SK-N-SH (cell line): Measurements from ENCODE around the gene C1QBP. TPM values are rescaled to one million over a fixed set of nuclear protein-coding genes. Genes with fewer than 3 reads are reported as not detected.

Source experiments
- CTCF ChIA-PET: fragments of 300-600, 350-600 bp; formaldehyde crosslinking; extraction: SDS; loops from one replicate; lab custom pipeline; 2021; lab: Yijun Ruan, JAX
- POLR2A ChIA-PET: fragments of 350-600 bp; sonication (Branson Sonifier 250); formaldehyde crosslinking; extraction: SDS; loops from one replicate; lab custom pipeline; 2020; ENCODE audit warnings: antibody characterized with exemption, inconsistent platforms; lab: Yijun Ruan, JAX
- DNase-seq: peaks from one replicate; pipeline ENCODE4 v3.0.0; 2012
- H2AFZ ChIP-seq: fragments of 200-600 bp; sonication (generic); 2 replicates; pipeline ENCODE4 v1.8.1; 2016; ENCODE audit warnings: antibody characterized with exemption, mild to moderate bottlenecking, low read depth
- H3F3A ChIP-seq: fragments of 200-600 bp; sonication (generic); replicated peaks from 2 replicates; pipeline ENCODE3; 2016; ENCODE audit warnings: antibody characterized with exemption, mild to moderate bottlenecking; ENCODE audit not compliant: insufficient read depth
- H3K27ac ChIP-seq, 2 experiments: fragments of 200-500 bp in 1 of 2; fragments of 200-600 bp in 1 of 2; sonication (Bioruptor generic) in 1 of 2; sonication (generic), shearing (Covaris generic) in 1 of 2; 2 replicates each; pipeline versions ENCODE4 v1.5.1 to v1.6.1; 2014 to 2016; ENCODE audit warnings: low read depth in 2 of 2, inconsistent platforms in 1 of 2, low read length in 1 of 2, mild to moderate bottlenecking in 1 of 2, mixed read lengths in 1 of 2
- H3K27me3 ChIP-seq: fragments of 200-600 bp; sonication (generic), shearing (Covaris generic); 2 replicates; pipeline ENCODE4 v1.6.1; 2016; ENCODE audit warnings: mixed run types; ENCODE audit not compliant: insufficient read depth
- H3K36me3 ChIP-seq, 2 experiments: fragments of 200-500 bp in 1 of 2; fragments of 200-600 bp in 1 of 2; sonication (Bioruptor generic) in 1 of 2; sonication (generic) in 1 of 2; replicated peaks in 1 of 2; 2 replicates each; pipeline versions ENCODE3 to v1.5.1; 2014 to 2016; ENCODE audit warnings: low read length in 1 of 2, mild to moderate bottlenecking in 1 of 2; ENCODE audit not compliant: insufficient read depth in 2 of 2, control insufficient read depth in 1 of 2
- H3K4me1 ChIP-seq, 2 experiments: fragments of 200-500 bp in 1 of 2; fragments of 200-600 bp in 1 of 2; sonication (Bioruptor generic) in 1 of 2; sonication (generic), shearing (Covaris generic) in 1 of 2; 2 replicates each; pipeline versions ENCODE4 v1.5.1 to v1.6.1; 2014 to 2016; ENCODE audit warnings: low read depth in 1 of 2, low read length in 1 of 2, mixed run types in 1 of 2; ENCODE audit not compliant: insufficient read depth in 2 of 2, control insufficient read depth in 1 of 2
- H3K4me2 ChIP-seq: fragments of 200-600 bp; sonication (generic), shearing (Covaris generic); 2 replicates; pipeline ENCODE4 v1.6.1; 2017; ENCODE audit warnings: mixed run types
- H3K4me3 ChIP-seq, 2 experiments: fragments of 200-500 bp in 1 of 2; fragments of 200-600 bp in 1 of 2; sonication (Bioruptor generic) in 1 of 2; sonication (generic), shearing (Covaris generic) in 1 of 2; 2 replicates each; pipeline versions ENCODE4 v1.5.1 to v1.8.1; 2014 to 2016; ENCODE audit warnings: low read depth in 2 of 2, inconsistent platforms in 1 of 2, low read length in 1 of 2, mild to moderate bottlenecking in 1 of 2, mixed read lengths in 1 of 2, moderate library complexity in 1 of 2
- H3K79me2 ChIP-seq: fragments of 200-600 bp; sonication (generic); 2 replicates; pipeline ENCODE4 v1.8.1; 2017; ENCODE audit warnings: mild to moderate bottlenecking; ENCODE audit not compliant: insufficient read depth
- H3K9ac ChIP-seq: fragments of 200-600 bp; sonication (generic); 2 replicates; pipeline ENCODE4 v1.6.1; 2017; ENCODE audit warnings: mixed run types
- H3K9me2 ChIP-seq: fragments of 200-600 bp; sonication (generic); 2 replicates; pipeline ENCODE4 v1.6.1; 2017; ENCODE audit warnings: mixed run types
- H3K9me3 ChIP-seq: fragments of 200-600 bp; sonication (generic); 2 replicates; pipeline ENCODE4 v1.6.1; 2017; ENCODE audit warnings: mixed run types, mild to moderate bottlenecking, moderate library complexity
- H4K20me1 ChIP-seq: fragments of 200-600 bp; sonication (generic); 2 replicates; pipeline ENCODE4 v1.6.1; 2017; ENCODE audit warnings: mild to moderate bottlenecking, mixed run types; ENCODE audit not compliant: insufficient read depth
- CHD2 ChIP-seq: fragments of 150-350 bp; IDR thresholded peaks from 2 replicates; pipeline ENCODE4 v1.6.1; 2018; ENCODE audit warnings: low read length; ENCODE audit not compliant: partially characterized antibody
- ELF1 ChIP-seq: IDR thresholded peaks from 2 replicates; pipeline ENCODE4 v1.4.0; 2012
- FOSL2 ChIP-seq: IDR thresholded peaks from 2 replicates; pipeline ENCODE4 v1.4.0; 2012; ENCODE audit warnings: low read depth, mild to moderate bottlenecking, moderate library complexity, borderline replicate concordance
- FOXJ3 ChIP-seq: sonication (generic); formaldehyde crosslinking; IDR thresholded peaks from 2 replicates; pipeline ENCODE4 v1.5.1; 2020; ENCODE audit warnings: mild to moderate bottlenecking, missing genetic modification reagents
- FOXM1 ChIP-seq: IDR thresholded peaks from 2 replicates; pipeline ENCODE4 v1.4.0; 2012; ENCODE audit warnings: low read depth, mild to moderate bottlenecking
- GABPA ChIP-seq: IDR thresholded peaks from 2 replicates; pipeline ENCODE4 v1.4.0; 2012; ENCODE audit warnings: low read depth, mild to moderate bottlenecking
- JUND ChIP-seq: IDR thresholded peaks from 2 replicates; pipeline ENCODE4 v1.4.0; 2012
- MXI1 ChIP-seq: IDR thresholded peaks from 2 replicates; pipeline ENCODE4 v1.6.1; 2012; ENCODE audit warnings: mild to moderate bottlenecking, low read depth, low read length, improper control_type of control experiment
- NFIC ChIP-seq: IDR thresholded peaks from 2 replicates; pipeline ENCODE4 v1.4.0; 2012; ENCODE audit warnings: borderline replicate concordance
- POLR2AphosphoS5 ChIP-seq: IDR thresholded peaks from 2 replicates; pipeline ENCODE4 v1.6.1; 2012; ENCODE audit warnings: low read depth, low read length
- RFX5 ChIP-seq: IDR thresholded peaks from 2 replicates; pipeline ENCODE4 v1.6.1; 2012; ENCODE audit warnings: mild to moderate bottlenecking, improper control_type of control experiment, low read length
- SMC3 ChIP-seq: IDR thresholded peaks from 2 replicates; pipeline ENCODE4 v1.6.1; 2012; ENCODE audit warnings: low read depth, low read length, improper control_type of control experiment
- TCF12 ChIP-seq: IDR thresholded peaks from 2 replicates; pipeline ENCODE4 v1.4.0; 2012
- WGBS: methylation state at CpG from one replicate; pipeline ENCODE4 v1.1.6; 2017; ENCODE audit warnings: low lambda C conversion rate; 5-methylcytosine and 5-hydroxymethylcytosine counted together
- polyA plus RNA-seq, 3 experiments: library from polyadenylated mRNA; depleted of rRNA; stranded (reverse); fragments of >200 nt; gene quantifications; 2 replicates each; pipeline ENCODE4 v1.2.3, GENCODE V29; 2012
- TF ChIP-seq, protein P1 (sequence below): fragments of 200-600 bp; sonication (generic); IDR thresholded peaks from 2 replicates; pipeline ENCODE4 v1.6.1; 2017; ENCODE audit warnings: antibody characterized with exemption, mild to moderate bottlenecking, moderate library complexity
- TF ChIP-seq, protein P2 (sequence below): IDR thresholded peaks from 2 replicates; pipeline ENCODE4 v1.6.1; 2012; ENCODE audit warnings: mild to moderate bottlenecking, low read depth, low read length, moderate library complexity
- TF ChIP-seq, protein P3 (sequence below): IDR thresholded peaks from 2 replicates; pipeline ENCODE4 v1.4.0; 2012; ENCODE audit warnings: low read depth, borderline replicate concordance

The C1QBP gene
- polyA plus RNA-seq, 1 of the 3 experiments (the other 2 are of a cell fraction) = 269 TPM

DNA sequence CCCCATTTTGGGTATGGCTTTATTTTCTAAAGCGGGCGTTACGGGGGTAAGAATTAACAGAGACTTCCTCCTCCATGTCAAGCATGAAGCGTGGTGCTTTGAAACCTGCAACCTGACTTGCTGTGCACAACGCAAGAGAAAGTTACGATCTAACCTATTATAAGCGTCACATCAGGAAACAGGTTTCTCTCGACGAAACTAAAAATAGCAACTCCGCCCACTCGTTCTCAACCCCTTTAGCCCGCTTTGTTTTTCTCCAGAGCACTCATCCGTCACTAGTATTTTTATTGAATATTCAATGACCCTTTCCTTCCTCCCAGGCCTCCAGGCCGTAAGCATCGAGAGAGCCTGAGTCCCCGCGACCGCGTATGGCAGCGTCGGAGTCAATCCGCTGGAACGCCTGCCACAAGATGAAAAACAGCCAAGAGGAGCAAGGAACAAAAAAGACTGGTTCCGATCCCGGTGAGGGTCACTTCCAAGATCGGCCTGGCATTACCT, 20.0 kb downstream of the C1QBP start:
- H3K27me3 ChIP-seq = no peaks in the 10 kb centered on the region
- 1% methylated on average over 26 of the region's 26 CpGs for WGBS
- peaks cover 15% of the 10 kb centered on the region for H3F3A ChIP-seq
- no peaks in the 10 kb centered on the region for H4K20me1 ChIP-seq
- peaks cover 73% of the 10 kb centered on the region for H3K79me2 ChIP-seq
- DNase-seq = no peak
- H3K4me2 ChIP-seq = peak overlapping the region; percentile 93
- H2AFZ ChIP-seq = peak overlapping the region; percentile 86
- ChIA-PET CTCF (interaction anchor here (0.8 to 2.5 kb wide), 2 partner anchors 18 to 20 kb away, joined by 4 to 12 read pairs; partner anchors contain the start of gene C1QBP), POLR2A (interaction anchor here (0.7 to 1.3 kb wide), 9 partner anchors 8 to 623 kb away, joined by 3 to 9 read pairs (median 5); partner anchors contain the start of genes C1QBP, DERL2, DHX33 and MIS12)
- H3K27ac ChIP-seq = peak overlapping the region; percentile 68 to 76; a peak in 3 of 4 replicates
- H3K36me3 ChIP-seq = peaks cover 32 to 53% of the 10 kb centered on the region in 2 experiments
- H3K4me3 ChIP-seq = peak overlapping the region; percentile 87 to 100
- peak overlapping the region; percentile 86 for H3K9ac ChIP-seq
- no peaks in the 10 kb centered on the region for H3K9me2 ChIP-seq
- peaks cover 6 to 22% of the 10 kb centered on the region in 2 experiments for H3K4me1 ChIP-seq
- H3K9me3 ChIP-seq = no peaks in the 10 kb centered on the region
- TF ChIP-seq, protein P1, sequence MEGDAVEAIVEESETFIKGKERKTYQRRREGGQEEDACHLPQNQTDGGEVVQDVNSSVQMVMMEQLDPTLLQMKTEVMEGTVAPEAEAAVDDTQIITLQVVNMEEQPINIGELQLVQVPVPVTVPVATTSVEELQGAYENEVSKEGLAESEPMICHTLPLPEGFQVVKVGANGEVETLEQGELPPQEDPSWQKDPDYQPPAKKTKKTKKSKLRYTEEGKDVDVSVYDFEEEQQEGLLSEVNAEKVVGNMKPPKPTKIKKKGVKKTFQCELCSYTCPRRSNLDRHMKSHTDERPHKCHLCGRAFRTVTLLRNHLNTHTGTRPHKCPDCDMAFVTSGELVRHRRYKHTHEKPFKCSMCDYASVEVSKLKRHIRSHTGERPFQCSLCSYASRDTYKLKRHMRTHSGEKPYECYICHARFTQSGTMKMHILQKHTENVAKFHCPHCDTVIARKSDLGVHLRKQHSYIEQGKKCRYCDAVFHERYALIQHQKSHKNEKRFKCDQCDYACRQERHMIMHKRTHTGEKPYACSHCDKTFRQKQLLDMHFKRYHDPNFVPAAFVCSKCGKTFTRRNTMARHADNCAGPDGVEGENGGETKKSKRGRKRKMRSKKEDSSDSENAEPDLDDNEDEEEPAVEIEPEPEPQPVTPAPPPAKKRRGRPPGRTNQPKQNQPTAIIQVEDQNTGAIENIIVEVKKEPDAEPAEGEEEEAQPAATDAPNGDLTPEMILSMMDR = no peak
- no peak for TF ChIP-seq NFIC
- TF ChIP-seq GABPA = no peak
- no peak for TF ChIP-seq SMC3
- TF ChIP-seq ELF1 = no peak
- TF ChIP-seq RFX5 = no peak
- TF ChIP-seq, protein P2, sequence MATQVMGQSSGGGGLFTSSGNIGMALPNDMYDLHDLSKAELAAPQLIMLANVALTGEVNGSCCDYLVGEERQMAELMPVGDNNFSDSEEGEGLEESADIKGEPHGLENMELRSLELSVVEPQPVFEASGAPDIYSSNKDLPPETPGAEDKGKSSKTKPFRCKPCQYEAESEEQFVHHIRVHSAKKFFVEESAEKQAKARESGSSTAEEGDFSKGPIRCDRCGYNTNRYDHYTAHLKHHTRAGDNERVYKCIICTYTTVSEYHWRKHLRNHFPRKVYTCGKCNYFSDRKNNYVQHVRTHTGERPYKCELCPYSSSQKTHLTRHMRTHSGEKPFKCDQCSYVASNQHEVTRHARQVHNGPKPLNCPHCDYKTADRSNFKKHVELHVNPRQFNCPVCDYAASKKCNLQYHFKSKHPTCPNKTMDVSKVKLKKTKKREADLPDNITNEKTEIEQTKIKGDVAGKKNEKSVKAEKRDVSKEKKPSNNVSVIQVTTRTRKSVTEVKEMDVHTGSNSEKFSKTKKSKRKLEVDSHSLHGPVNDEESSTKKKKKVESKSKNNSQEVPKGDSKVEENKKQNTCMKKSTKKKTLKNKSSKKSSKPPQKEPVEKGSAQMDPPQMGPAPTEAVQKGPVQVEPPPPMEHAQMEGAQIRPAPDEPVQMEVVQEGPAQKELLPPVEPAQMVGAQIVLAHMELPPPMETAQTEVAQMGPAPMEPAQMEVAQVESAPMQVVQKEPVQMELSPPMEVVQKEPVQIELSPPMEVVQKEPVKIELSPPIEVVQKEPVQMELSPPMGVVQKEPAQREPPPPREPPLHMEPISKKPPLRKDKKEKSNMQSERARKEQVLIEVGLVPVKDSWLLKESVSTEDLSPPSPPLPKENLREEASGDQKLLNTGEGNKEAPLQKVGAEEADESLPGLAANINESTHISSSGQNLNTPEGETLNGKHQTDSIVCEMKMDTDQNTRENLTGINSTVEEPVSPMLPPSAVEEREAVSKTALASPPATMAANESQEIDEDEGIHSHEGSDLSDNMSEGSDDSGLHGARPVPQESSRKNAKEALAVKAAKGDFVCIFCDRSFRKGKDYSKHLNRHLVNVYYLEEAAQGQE = no peak
- TF ChIP-seq TCF12 = no peak
- no peak for TF ChIP-seq FOXM1
- no peak for TF ChIP-seq FOSL2

DNA sequence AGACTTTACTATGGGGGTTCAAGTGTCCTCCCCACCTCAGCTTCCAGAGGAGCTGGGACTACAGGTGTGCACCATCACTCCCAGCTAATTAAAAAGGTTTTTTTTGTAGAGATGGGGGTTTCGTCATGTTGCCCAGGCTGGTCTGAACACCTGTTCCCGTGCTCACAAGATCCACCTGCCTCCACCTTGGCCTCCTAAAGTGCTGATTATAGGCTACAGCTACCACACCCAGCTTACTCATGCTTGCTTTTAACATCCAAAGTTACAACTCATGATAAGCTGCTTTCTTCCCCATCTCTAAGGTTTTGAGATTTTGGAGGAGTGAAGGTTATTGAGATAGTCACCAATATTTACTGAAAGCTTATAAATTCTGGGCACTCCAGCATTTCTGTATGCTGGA, 22.1 kb downstream of the C1QBP start:
- no peak overlapping the region for H2AFZ ChIP-seq
- peaks cover 28 to 45% of the 10 kb centered on the region in 2 experiments for H3K36me3 ChIP-seq
- CTCF ChIA-PET = interaction anchor here (1.0 kb wide), 1 partner anchor 22 kb away, joined by 7 read pairs; the partner anchor contains the start of gene C1QBP
- TF ChIP-seq MXI1 (no peak), RFX5 (no peak), POLR2AphosphoS5 (no peak), CHD2 (no peak), FOXJ3 (CRISPR knock-in tag) (no peak), JUND (no peak)
- TF ChIP-seq, protein P3, sequence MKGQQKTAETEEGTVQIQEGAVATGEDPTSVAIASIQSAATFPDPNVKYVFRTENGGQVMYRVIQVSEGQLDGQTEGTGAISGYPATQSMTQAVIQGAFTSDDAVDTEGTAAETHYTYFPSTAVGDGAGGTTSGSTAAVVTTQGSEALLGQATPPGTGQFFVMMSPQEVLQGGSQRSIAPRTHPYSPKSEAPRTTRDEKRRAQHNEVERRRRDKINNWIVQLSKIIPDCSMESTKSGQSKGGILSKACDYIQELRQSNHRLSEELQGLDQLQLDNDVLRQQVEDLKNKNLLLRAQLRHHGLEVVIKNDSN = no peak
- TF ChIP-seq, protein P2 = no peak
- H3K4me1 ChIP-seq = peaks cover 6 to 20% of the 10 kb centered on the region in 2 experiments
- no peak overlapping the region for H3K9ac ChIP-seq
- 84% methylated on average over 2 of the region's 2 CpGs for WGBS
- POLR2A ChIA-PET = interaction anchor here (0.5 kb wide), 1 partner anchor 134 kb away, joined by 3 read pairs; no protein-coding TSS in a partner anchor
- DNase-seq = no peak
- peaks cover 69% of the 10 kb centered on the region for H3K79me2 ChIP-seq
- H3K4me3 ChIP-seq = no peak overlapping the region
- peaks cover 5% of the 10 kb centered on the region; the same call in 1 of the 2 replicates for H4K20me1 ChIP-seq
- no peaks in the 10 kb centered on the region for H3K9me2 ChIP-seq
- no peaks in the 10 kb centered on the region for H3K27me3 ChIP-seq
- no peak overlapping the region for H3K27ac ChIP-seq
- H3K9me3 ChIP-seq = no peaks in the 10 kb centered on the region
- H3F3A ChIP-seq = peaks cover 19% of the 10 kb centered on the region
- H3K4me2 ChIP-seq = no peak overlapping the region
